Bronchial epithelial cell (primary cell): Measurements from ENCODE around the gene THRB. TPM values are rescaled to one million over a fixed set of nuclear protein-coding genes. Genes with fewer than 3 reads are reported as not detected.

ENCODE experiments used
- DNase-seq: peaks from one replicate; pipeline ENCODE4 v3.0.0-alpha.2; 2010; ENCODE audit warnings: low read depth
- FAIRE-seq: peaks from 2 replicates; lab custom pipeline; 2011; peaks lifted over from hg19 to GRCh38; lab: Jason Lieb, UNC
- H3K27me3 ChIP-seq: 2 replicates; pipeline ENCODE4 v1.5.1; 2011; ENCODE audit warnings: low read length; ENCODE audit not compliant: control insufficient read depth, insufficient read depth
- H3K36me3 ChIP-seq: 2 replicates; pipeline ENCODE4 v1.5.1; 2011; ENCODE audit warnings: low read length; ENCODE audit not compliant: control insufficient read depth, insufficient read depth
- H3K4me3 ChIP-seq: 2 replicates; pipeline ENCODE4 v1.5.1; 2011; ENCODE audit warnings: mild to moderate bottlenecking, low read depth, low read length, control low read depth
- CTCF ChIP-seq: IDR thresholded peaks from 2 replicates; pipeline ENCODE4 v1.5.1; 2011; ENCODE audit warnings: mild to moderate bottlenecking, moderate library complexity, low read length, control low read depth, inconsistent platforms; ENCODE audit not compliant: insufficient read depth, severe bottlenecking
- total RNA-seq: library from RNA; depleted of rRNA; stranded (reverse); fragments of >200 nt; gene quantifications from 2 replicates; pipeline ENCODE4 v1.2.1, GENCODE V29; 2014

THRB gene
- total RNA-seq, 1 donor from 2014 or later, result 7.6 TPM

GRCh38 chr3:24533561-24534193, 39.0 kb upstream of the THRB start:
- H3K36me3 ChIP-seq, result no peaks in the 10 kb centered on the region
- DNase-seq (no peak), FAIRE-seq (no peak)
- H3K4me3 ChIP-seq, result no peak overlapping the region
- TF ChIP-seq CTCF, result no peak
- H3K27me3 ChIP-seq, result no peaks in the 10 kb centered on the region

GRCh38 chr3:24530471-24530870, 35.8 kb upstream of the THRB start:
- DNase-seq (no peak), FAIRE-seq (no peak)
- Histone ChIP-seq H3K27me3 (no peaks in the 10 kb centered on the region), H3K4me3 (no peak overlapping the region), H3K36me3 (no peaks in the 10 kb centered on the region)
- TF ChIP-seq CTCF, result no peak

GRCh38 chr3:24529210-24529609, 34.6 kb upstream of the THRB start:
- FAIRE-seq (no peak), DNase-seq (no peak)
- H3K4me3 ChIP-seq, result no peak overlapping the region
- no peaks in the 10 kb centered on the region for H3K27me3 ChIP-seq
- no peak for TF ChIP-seq CTCF
- H3K36me3 ChIP-seq, result no peaks in the 10 kb centered on the region

GRCh38 chr3:24526640-24527212, 32.1 kb upstream of the THRB start:
- DNase-seq (no peak), FAIRE-seq (no peak)
- no peak for TF ChIP-seq CTCF
- Histone ChIP-seq H3K27me3 (no peaks in the 10 kb centered on the region), H3K36me3 (no peaks in the 10 kb centered on the region), H3K4me3 (no peak overlapping the region)

GRCh38 chr3:24525557-24525956, 30.9 kb upstream of the THRB start:
- no peak for DNase-seq
- Histone ChIP-seq H3K4me3 (no peak overlapping the region), H3K36me3 (no peaks in the 10 kb centered on the region), H3K27me3 (no peaks in the 10 kb centered on the region)
- no peak for TF ChIP-seq CTCF
- FAIRE-seq, result no peak

- Histone ChIP-seq H3K27me3 (no peaks in the 10 kb centered on the region), H3K36me3 (no peaks in the 10 kb centered on the region), H3K4me3 (no peak overlapping the region)
- DNase-seq (no peak), FAIRE-seq (no peak)
- no peak for TF ChIP-seq CTCF
Observed at GRCh38 chr3:24525022-24525421, 30.4 kb upstream of the THRB start.
